Ishikawa (cell line): ENCODE measurements around the gene NFIB.

ENCODE experiments used
- CEBPB ChIP-seq: IDR thresholded peaks from 2 replicates; pipeline ENCODE4 v1.6.1; 2012
- CREB1 ChIP-seq: IDR thresholded peaks from 2 replicates; pipeline ENCODE4 v1.6.1; 2012; ENCODE audit warnings: low read depth
- EGR1 ChIP-seq: IDR thresholded peaks from 2 replicates; pipeline ENCODE4 v1.6.1; 2012
- EP300 ChIP-seq: IDR thresholded peaks from 2 replicates; pipeline ENCODE4 v1.6.1; 2012; ENCODE audit warnings: borderline replicate concordance
- FOXM1 ChIP-seq: IDR thresholded peaks from 2 replicates; pipeline ENCODE4 v1.6.1; 2012; ENCODE audit warnings: low read depth, borderline replicate concordance
- MAX ChIP-seq: IDR thresholded peaks from 2 replicates; pipeline ENCODE4 v1.6.1; 2012
- NFIC ChIP-seq: IDR thresholded peaks from 2 replicates; pipeline ENCODE4 v1.6.1; 2012
- RAD21 ChIP-seq: IDR thresholded peaks from 2 replicates; pipeline ENCODE4 v1.6.1; 2012; ENCODE audit warnings: low read depth
- REST ChIP-seq: IDR thresholded peaks from 2 replicates; pipeline ENCODE4 v1.6.1; 2012; ENCODE audit warnings: low read depth, mild to moderate bottlenecking
- TAF1 ChIP-seq: IDR thresholded peaks from 2 replicates; pipeline ENCODE4 v1.6.1; 2012; ENCODE audit warnings: low read depth, mild to moderate bottlenecking
- TCF12 ChIP-seq: IDR thresholded peaks from 2 replicates; pipeline ENCODE4 v1.6.1; 2012; ENCODE audit warnings: low read depth
- TEAD4 ChIP-seq: IDR thresholded peaks from 2 replicates; pipeline ENCODE4 v1.6.1; 2012
- YY1 ChIP-seq: IDR thresholded peaks from 2 replicates; pipeline ENCODE4 v1.6.1; 2012; ENCODE audit warnings: low read depth
- ZBTB7A ChIP-seq: IDR thresholded peaks from 2 replicates; pipeline ENCODE4 v1.6.1; 2012; ENCODE audit warnings: low read depth
- TF ChIP-seq, protein P1 (sequence below): IDR thresholded peaks from 2 replicates; pipeline ENCODE4 v1.6.1; 2012

The NFIB gene

GRCh38 chr9:14212077-14212476 lies 101.9 kb downstream of the NFIB start:
- TF ChIP-seq TAF1, result no peak
- no peak for TF ChIP-seq EGR1
- TF ChIP-seq TEAD4, result no peak
- TF ChIP-seq EP300, result no peak
- no peak for TF ChIP-seq REST
- TF ChIP-seq NFIC, result no peak
- TF ChIP-seq RAD21, result no peak
- no peak for TF ChIP-seq MAX
- no peak for TF ChIP-seq FOXM1
- no peak for TF ChIP-seq TCF12
- TF ChIP-seq CREB1, result no peak
- TF ChIP-seq, protein P1, sequence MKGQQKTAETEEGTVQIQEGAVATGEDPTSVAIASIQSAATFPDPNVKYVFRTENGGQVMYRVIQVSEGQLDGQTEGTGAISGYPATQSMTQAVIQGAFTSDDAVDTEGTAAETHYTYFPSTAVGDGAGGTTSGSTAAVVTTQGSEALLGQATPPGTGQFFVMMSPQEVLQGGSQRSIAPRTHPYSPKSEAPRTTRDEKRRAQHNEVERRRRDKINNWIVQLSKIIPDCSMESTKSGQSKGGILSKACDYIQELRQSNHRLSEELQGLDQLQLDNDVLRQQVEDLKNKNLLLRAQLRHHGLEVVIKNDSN, result no peak
- TF ChIP-seq ZBTB7A, result no peak

DNA sequence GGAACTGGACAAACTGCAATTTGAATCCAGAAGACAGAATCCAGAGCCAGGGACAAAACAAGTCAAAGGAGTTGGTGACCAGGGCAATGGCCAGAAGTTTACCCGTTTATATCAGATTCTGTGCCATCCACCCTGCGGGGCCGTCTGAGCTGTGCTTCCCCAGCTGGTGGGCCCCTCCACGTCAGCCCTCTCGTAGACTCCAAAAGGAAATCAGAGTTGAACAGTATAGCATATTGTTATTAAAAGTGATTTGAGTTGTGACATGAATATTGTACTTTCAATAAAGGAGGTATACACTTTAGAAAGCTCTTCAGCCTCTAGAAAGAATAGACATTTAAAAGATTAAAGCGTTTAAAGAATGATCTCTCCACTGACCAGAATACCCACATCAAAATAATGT lies 102.4 kb downstream of the NFIB start:
- TF ChIP-seq FOXM1 (no peak), NFIC (no peak), MAX (no peak), EGR1 (no peak)
- TF ChIP-seq, protein P1, result no peak

DNA sequence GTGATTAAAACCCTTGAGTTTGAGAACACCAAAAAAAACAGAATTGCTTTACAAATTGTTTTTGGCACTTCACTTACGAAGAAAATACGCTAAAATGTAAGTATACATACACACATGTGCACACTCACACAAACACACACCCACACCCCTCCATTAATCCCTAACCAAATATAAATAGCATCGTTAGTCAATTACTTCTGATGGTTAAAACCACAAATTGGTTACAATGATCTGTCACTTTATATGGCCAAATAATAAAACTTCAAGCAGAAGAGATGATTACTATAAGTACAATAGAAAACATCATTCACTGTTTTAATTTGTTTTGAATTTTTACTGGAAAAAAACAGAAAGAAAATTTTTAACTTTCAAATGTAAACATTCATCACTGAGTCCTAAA lies 103.5 kb downstream of the NFIB start:
- TF ChIP-seq REST (no peak), CEBPB (no peak), YY1 (no peak), TCF12 (no peak), RAD21 (no peak), TEAD4 (no peak), TAF1 (no peak), EP300 (no peak), NFIC (no peak), ZBTB7A (no peak), EGR1 (no peak), FOXM1 (no peak), MAX (no peak), CREB1 (no peak)
- TF ChIP-seq, protein P1, result no peak

- TF ChIP-seq TCF12 (no peak), MAX (no peak), NFIC (peak; percentile 60)
Observed at GRCh38 chr9:14209399-14210345, 104.3 kb downstream of the NFIB start.

GRCh38 chr9:14207352-14207995 lies 106.5 kb downstream of the NFIB start:
- TF ChIP-seq REST, result no peak
- TF ChIP-seq ZBTB7A, result no peak
- TF ChIP-seq NFIC, result no peak
- no peak for TF ChIP-seq MAX
- TF ChIP-seq EGR1, result no peak
- no peak for TF ChIP-seq TCF12
- TF ChIP-seq, protein P1, result no peak
- no peak for TF ChIP-seq CREB1
- no peak for TF ChIP-seq TEAD4
- no peak for TF ChIP-seq RAD21
- TF ChIP-seq EP300, result no peak
- no peak for TF ChIP-seq FOXM1
